Stimulated activated CD8-positive, alpha-beta memory T cell treated with anti-CD3 and anti-CD28 coated beads, Interleukin-15, amount 100 ng/mL, for 24 hours (primary cell): ENCODE results near the gene ALPG.
"Not testable (repeated sequence)": the region's sequence is repeated elsewhere in the genome, so short reads cannot be mapped to it uniquely, and the experiment has no call there.

Experiments
- DNase-seq: peaks from one replicate; pipeline ENCODE4 v3.0.0-alpha.2; 2020; ENCODE audit warnings: low read depth

The ALPG gene

DNA sequence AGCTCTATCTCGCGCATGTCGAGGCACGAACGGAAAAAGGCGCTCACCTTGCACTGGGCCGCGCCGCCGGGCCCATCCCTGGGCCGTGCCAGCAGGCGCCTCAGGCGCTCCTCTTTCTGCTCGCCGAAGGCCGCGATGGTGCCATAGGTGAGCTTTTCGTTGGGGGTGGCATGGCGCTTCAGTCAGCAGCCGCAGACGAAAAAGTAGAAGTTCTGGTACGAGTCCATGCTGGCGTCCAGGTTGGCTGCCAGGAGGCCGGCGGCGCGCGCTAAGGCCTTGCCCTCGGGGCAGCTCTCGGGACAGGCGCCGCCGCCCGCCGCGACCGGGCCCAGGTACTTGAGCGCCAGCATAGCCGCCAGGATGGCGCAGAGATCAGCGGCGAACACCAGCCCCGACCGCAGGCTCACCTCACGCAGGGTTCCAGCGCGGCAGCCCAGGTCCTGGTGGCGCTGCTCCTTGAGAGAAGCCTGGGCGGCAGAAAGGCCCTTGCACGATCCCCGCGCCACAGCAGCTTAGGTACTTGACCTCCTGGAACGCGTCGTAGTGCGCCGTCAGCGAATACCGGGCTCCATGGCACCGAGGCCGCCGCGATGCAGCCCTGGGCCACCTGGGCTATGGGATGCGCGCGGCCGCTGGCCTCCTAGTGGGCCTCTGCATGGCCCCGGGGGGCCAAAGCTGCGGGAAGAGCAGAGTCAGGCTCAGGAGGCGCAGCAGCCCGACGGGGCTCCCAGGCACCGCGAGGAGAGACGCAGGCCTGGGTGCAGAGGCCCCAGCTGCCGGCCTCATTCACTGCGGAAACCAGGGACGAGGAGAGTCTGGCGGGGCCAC is 12.8 kb downstream of the ALPG start:
- DNase-seq, result no peak

GRCh38 chr2:232420073-232420454 is 13.4 kb downstream of the ALPG start:
- DNase-seq, result no peak

DNA sequence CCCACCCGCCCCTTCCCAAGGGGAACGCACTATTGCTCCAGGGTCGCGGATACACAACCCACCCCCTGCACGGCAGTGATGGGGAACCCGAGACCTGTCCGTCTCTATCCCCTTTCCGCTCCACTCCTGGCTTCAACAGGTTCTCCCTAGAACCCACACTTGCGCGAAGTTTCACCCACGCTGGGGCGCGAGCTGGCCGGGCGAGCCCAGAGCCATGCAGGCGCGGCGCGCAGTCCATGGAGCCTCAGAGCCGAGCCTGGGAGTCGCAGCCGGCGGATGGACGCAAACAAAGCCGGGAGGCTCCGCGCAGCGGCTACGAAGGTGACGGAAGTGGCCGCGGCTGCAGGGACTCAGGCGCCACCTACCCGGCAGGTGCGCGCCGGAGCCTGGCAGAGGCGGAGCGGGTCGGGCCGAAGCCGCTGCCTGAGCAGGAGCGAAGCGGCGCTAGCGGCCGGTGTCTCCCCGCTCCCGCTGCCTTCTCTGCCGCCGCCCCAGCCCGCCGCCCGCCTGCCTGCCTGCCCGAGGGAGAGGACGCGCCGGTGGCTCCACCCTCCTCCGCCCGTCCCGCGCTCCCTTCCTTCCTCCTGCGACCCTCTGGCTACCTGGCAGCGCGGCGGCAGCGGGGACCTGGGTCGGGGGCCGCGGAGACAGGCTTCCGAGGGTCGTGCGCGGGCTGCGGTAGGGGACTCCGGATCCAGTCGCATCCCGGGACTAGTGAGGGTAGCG is 14.0 kb downstream of the ALPG start:
- no peak for DNase-seq

DNA sequence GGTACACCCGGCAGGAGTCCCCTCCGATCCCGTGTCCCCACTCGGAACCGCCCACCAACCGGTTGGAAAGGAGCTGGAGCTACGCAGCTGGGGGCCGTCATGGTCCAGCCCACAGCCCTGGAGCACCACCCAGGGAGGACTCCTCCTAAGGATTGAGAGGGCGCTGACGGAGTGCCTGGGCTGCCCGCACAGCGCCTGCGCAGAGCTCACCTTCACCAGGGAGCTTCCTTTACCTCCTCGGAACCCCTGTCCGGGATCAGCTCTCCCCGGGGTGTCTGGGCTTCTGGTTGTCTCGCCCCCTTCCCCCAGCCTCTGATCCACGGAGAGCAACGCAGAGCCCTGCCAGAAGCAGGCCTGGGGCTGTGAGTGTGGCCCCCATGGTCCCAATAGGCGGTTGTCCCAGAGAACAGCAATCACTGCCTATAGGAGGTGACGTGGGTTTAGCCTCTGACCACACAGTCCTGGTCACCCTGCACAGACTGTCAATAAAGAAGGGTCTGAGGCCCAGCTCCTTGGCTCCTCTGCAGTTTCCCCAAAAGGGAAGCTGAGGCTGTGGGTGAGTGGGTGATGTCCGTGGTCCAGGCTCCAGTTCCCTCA is 14.6 kb downstream of the ALPG start:
- no peak for DNase-seq

DNA sequence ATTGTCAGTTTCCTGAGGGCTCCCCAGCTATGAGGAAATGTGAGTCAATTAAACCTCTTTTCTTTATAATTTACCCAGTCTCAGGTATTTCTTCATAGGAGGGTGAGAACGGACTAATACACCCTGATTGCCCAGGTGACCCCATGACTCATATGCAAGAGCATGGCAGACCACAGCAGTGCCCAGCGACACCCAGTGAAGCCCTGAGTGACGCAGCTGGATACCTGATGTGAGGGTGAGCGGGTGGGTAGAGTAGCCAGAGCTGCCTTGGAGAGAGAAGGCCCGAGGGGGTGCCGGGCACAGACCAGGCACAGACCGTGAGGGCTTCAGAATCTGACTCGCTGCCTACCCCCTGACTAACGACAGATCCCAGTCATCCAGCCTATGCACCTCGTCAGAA is 15.4 kb downstream of the ALPG start:
- no peak for DNase-seq

GRCh38 chr2:232422996-232423395 is 16.4 kb downstream of the ALPG start:
- not testable (repeated sequence) for DNase-seq

DNA sequence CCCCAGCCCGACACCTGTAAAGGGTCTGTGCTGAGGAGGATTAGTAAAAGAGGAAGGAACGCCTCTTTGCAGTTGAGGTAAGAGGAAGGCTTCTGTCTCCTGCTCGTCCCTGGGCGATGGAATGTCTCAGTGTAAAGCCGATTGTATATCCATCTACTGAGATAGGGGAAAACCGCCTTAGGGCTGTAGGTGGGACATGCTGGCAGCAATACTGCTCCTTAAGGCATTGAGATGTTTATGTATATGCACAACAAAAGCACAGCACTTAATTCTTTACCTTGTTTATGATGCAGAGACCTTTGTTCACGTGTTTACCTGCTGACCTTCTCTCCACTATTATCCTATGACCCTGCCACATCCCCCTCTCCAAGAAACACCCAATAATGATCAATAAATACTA is 16.8 kb downstream of the ALPG start:
- DNase-seq, result not testable (repeated sequence)

GRCh38 chr2:232431705-232432590 is 25.3 kb downstream of the ALPG start:
- DNase-seq, result no peak

- no peak for DNase-seq
These were observed 26.0 kb downstream of the ALPG start for GRCh38 chr2:232432598-232433184.

DNA sequence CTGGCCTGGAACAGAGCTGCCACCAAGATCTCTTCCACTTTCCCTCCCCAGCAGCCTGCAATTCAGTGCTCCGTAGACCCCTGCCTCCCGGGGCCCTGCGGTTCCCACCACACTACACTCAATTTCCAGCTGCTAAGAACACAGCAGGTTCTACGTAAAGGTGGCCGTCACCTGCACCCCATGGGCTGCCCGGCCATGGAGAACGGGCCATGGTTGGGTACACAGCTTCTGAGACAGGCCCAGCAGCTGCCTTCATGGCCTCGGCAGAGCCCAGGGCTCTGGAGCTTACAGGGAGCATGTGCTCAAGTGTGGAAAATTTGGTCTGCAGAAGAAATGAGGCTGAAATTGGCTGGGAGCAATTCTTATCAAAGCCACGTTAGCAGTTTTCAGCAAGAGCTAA is 27.0 kb downstream of the ALPG start:
- DNase-seq, result not testable (repeated sequence)

- no peak for DNase-seq
These were observed 27.4 kb downstream of the ALPG start for GRCh38 chr2:232434091-232434490.

DNA sequence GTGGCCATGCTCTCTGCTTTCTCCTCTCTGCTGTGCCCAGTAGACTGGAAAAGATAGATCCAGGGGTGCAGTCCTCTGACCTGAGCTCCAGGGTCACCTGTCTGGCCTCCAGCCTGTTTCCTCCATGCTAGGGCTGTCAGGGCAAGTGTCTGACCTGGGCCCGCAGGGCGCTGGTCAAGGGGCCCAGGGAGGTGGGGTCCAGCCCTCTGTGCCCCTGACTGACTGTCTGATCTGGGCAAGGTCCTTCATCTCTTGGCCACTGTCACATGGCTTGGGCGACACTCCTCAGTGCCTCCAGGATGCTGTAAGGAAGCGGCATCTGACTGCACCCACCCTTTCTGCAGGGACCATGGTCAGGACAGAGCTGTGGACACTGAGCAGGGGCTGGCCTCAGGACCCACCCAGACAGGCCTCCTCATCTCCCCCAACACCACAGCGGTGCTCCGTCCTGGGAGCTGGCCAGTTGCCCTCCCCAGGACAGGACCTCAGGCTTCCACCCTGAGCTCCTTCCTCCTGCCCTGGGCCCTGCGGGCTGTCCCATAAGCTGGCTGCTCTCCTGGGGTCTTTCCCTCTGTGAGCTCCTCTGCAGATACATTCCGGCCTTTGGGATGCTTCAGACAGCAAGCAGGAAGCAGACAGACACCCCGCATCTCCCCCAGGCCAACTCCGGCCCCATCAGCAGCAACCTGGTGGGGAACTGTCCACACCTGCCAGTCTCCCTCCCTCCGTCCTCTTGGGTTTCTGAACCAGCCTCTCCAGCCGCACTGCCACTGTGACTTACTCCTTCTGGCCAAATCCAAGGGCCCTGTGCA is 28.1 kb downstream of the ALPG start:
- DNase-seq, result no peak

DNA sequence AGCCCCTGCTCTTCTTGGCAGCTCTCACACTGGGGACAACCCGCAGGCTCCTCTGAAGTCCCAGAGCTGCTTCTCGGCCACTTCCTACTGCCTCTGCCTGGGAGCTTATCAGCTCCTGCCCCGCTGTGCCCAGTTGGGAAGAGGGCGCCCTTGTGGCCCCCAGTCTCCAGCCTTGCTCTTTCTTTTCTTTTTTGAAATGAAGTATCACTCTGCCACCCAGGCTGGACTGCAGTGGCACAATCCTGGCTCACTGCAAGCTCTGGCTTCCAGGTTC is 28.7 kb downstream of the ALPG start:
- DNase-seq, result no peak

GRCh38 chr2:232435805-232436204 is 29.2 kb downstream of the ALPG start:
- no peak for DNase-seq

- no peak for DNase-seq
These were observed 29.9 kb downstream of the ALPG start for GRCh38 chr2:232436381-232437194.

- no peak for DNase-seq
These were observed 30.5 kb downstream of the ALPG start for GRCh38 chr2:232437195-232437571.

DNA sequence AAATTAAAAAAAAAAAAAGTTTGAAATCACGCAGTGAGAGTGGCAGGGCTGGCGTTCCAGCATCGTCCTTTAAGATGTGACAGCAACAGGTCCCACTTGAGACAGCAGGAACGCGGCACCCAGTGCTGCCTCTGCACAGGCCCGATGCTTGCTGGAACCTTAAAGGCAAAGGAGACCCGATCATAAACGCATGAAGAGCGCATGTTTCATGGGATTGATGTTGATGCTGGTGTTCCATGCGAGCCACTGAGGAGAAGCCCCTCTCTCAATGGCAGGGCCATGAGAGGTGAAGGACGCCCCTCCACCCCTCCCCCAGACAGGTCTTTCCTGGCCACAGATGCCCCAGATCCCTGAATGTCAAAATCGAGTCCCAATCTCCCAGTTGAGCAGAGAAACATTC is 31.4 kb downstream of the ALPG start:
- no peak for DNase-seq

- DNase-seq, result no peak
These were observed 32.5 kb downstream of the ALPG start for GRCh38 chr2:232438951-232439757.

GRCh38 chr2:232439758-232440135 is 33.1 kb downstream of the ALPG start:
- no peak for DNase-seq
